ENCODE data around the gene PSRC1. TPM values are rescaled to one million over a fixed set of nuclear protein-coding genes. Genes with fewer than 3 reads are reported as not detected.
A peak's percentile ranks its signal among the peaks of the same experiment; 100 is the strongest.

The PSRC1 gene
- total RNA-seq, 1 donor from 2014 or later, result 46.2 TPM

GRCh38 chr1:109247401-109248365, 35.3 kb downstream of the PSRC1 start:
- Mint-ChIP-seq H3K4me1 (ENCODE audit: unreplicated experiment) (peaks cover 12% of the 10 kb centered on the region), H3K9me3 (no peaks in the 10 kb centered on the region), H3K27ac (no peak overlapping the region), H3K27me3 (no peaks in the 10 kb centered on the region), H3K36me3 (peaks cover 13% of the 10 kb centered on the region), H3K4me3 (no peak overlapping the region)
- no peak for DNase-seq (ENCODE audit: extremely low spot score, unreplicated experiment)
- TF ChIP-seq, protein P1, sequence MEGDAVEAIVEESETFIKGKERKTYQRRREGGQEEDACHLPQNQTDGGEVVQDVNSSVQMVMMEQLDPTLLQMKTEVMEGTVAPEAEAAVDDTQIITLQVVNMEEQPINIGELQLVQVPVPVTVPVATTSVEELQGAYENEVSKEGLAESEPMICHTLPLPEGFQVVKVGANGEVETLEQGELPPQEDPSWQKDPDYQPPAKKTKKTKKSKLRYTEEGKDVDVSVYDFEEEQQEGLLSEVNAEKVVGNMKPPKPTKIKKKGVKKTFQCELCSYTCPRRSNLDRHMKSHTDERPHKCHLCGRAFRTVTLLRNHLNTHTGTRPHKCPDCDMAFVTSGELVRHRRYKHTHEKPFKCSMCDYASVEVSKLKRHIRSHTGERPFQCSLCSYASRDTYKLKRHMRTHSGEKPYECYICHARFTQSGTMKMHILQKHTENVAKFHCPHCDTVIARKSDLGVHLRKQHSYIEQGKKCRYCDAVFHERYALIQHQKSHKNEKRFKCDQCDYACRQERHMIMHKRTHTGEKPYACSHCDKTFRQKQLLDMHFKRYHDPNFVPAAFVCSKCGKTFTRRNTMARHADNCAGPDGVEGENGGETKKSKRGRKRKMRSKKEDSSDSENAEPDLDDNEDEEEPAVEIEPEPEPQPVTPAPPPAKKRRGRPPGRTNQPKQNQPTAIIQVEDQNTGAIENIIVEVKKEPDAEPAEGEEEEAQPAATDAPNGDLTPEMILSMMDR (conservative IDR thresholded peaks at IDR 0.05), result no peak

DNA sequence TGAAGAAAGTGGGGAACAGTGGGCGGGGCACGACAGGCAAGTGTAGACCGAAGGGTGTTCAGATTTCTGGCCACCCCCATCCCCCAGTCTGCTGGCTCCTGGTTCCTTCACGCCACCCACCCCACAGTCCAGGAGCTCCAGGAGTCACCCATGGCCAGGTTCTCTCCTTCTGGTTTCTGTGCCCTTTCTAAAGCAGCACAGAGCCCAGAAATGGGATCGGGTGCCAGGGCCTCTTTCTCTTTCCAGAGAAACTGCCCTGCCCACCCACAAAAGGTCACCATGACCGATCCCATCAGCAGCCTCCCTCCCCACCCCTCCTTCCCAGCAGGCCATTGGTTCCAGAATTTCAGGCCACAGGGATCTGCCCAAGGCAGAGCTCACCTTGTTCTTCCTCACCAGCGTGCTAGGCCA, 36.8 kb downstream of the PSRC1 start:
- TF ChIP-seq, protein P1 (conservative IDR thresholded peaks at IDR 0.05), result no peak
- Mint-ChIP-seq H3K36me3 (no peaks in the 10 kb centered on the region), H3K27me3 (peaks cover 3% of the 10 kb centered on the region), H3K27ac (no peak overlapping the region), H3K9me3 (no peaks in the 10 kb centered on the region), H3K4me3 (no peak overlapping the region), H3K4me1 (ENCODE audit: unreplicated experiment) (peaks cover 19% of the 10 kb centered on the region)
- no peak for DNase-seq (ENCODE audit: extremely low spot score, unreplicated experiment)

DNA sequence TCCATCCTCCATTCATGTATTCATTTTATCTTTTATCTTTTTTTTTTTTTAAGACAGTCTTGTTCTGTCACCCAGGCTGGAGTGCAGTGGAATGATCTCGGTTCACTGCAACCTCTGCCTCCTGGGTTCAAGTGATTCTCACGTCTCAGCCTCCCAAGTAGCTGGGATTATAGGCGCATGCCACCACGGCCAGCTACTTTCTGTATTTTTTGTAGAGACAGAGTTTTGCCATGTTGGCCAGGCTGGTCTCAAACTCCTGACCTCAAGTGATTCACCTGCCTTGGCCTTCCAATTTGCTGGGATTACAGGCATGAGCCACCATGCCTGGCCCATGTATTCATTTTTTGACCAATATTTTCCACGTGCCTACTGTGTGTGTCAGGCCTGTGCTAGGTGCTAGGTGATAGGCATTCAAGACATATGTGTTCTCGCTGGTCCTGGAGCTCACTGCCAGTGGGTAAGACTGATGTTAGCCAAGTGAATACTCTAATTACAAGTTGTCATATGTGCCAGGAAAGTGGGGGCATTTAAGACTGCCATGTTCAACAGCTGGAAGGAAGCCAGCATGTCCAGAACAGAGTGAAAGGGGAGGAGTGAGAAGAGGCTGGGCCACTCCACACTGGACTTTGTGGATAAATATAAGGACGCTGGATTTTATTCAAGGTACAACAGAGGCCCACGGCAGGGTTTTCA, 38.9 kb downstream of the PSRC1 start:
- Mint-ChIP-seq H3K9me3 (no peaks in the 10 kb centered on the region), H3K4me3 (no peak overlapping the region), H3K27me3 (peaks cover 3% of the 10 kb centered on the region), H3K36me3 (no peaks in the 10 kb centered on the region), H3K4me1 (ENCODE audit: unreplicated experiment) (peaks cover 19% of the 10 kb centered on the region), H3K27ac (no peak overlapping the region)
- TF ChIP-seq, protein P1 (conservative IDR thresholded peaks at IDR 0.05), result no peak
- no peak for DNase-seq (ENCODE audit: extremely low spot score, unreplicated experiment)

DNA sequence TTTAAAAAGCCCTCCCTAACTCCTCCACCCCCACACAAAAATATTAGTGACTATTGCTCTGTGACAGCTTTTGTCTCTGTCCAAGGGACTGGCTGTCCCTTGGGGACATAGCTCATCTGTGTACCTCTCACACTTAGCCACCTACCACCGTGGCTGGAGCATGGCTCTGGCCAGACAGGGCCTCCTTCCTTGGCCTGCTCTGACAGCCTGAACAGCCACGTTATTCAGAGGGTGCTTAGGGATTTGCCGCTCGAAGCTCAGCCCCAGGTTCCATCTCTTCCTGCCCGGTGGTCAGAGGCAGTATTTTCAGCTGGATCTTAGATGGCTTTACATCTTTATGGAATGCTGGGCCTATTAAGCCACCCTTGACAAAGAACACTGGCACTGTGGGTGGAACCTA, 39.7 kb downstream of the PSRC1 start:
- peaks cover 5% of the 10 kb centered on the region for H3K36me3 Mint-ChIP-seq
- H3K9me3 Mint-ChIP-seq, result no peaks in the 10 kb centered on the region
- H3K27me3 Mint-ChIP-seq, result peaks cover 3% of the 10 kb centered on the region
- H3K27ac Mint-ChIP-seq, result no peak overlapping the region
- peaks cover 19% of the 10 kb centered on the region for H3K4me1 Mint-ChIP-seq (ENCODE audit: unreplicated experiment)
- TF ChIP-seq, protein P1 (conservative IDR thresholded peaks at IDR 0.05), result no peak
- no peak overlapping the region for H3K4me3 Mint-ChIP-seq
- DNase-seq (ENCODE audit: extremely low spot score, unreplicated experiment), result no peak

- H3K4me3 Mint-ChIP-seq, result no peak overlapping the region
- peaks cover 19% of the 10 kb centered on the region for H3K4me1 Mint-ChIP-seq (ENCODE audit: unreplicated experiment)
- no peaks in the 10 kb centered on the region for H3K9me3 Mint-ChIP-seq
- peaks cover 3% of the 10 kb centered on the region for H3K27me3 Mint-ChIP-seq
- H3K36me3 Mint-ChIP-seq, result peaks cover 5% of the 10 kb centered on the region
- peak overlapping the region; percentile 35 for H3K27ac Mint-ChIP-seq
- DNase-seq (ENCODE audit: extremely low spot score, unreplicated experiment), result no peak
- TF ChIP-seq, protein P1 (conservative IDR thresholded peaks at IDR 0.05), result no peak
These were observed 40.6 kb downstream of the PSRC1 start for GRCh38 chr1:109242387-109242786.

Data from type B pancreatic cell (in vitro differentiated cells).